WTC11 (cell line): Measurements from ENCODE around the gene ARHGAP26. TPM values are rescaled to one million over a fixed set of nuclear protein-coding genes. Genes with fewer than 3 reads are reported as not detected.

Experiments used
- ATAC-seq: fragments of 200-7000 bp; cut with Tn5 transposase; 2 replicates; pipeline ENCODE4 v1.10.0; 2021; ENCODE audit warnings: mild to moderate bottlenecking, moderate library complexity
- CTCF ChIA-PET: fragments of 300-600 bp; sonication (Branson Sonifier 250); formaldehyde crosslinking; loops from one replicate; lab custom pipeline; 2021; ENCODE audit warnings: antibody characterized with exemption; lab: Charles Lee
- POLR2A ChIA-PET: fragments of 350-600 bp; sonication (Branson Sonifier 250); formaldehyde crosslinking; loops from one replicate; lab custom pipeline; 2021; ENCODE audit warnings: antibody characterized with exemption; lab: Charles Lee
- DNase-seq: peaks from one replicate; pipeline ENCODE4 v3.0.0; 2021; ENCODE audit warnings: low spot score
- H3K27ac Mint-ChIP-seq: 2 replicates; pipeline ENCODE4 v1.8.0; 2021; ENCODE audit warnings: mixed read lengths
- H3K27me3 Mint-ChIP-seq: 2 replicates; pipeline ENCODE4 v1.8.0; 2021; ENCODE audit warnings: low read depth, mild to moderate bottlenecking, moderate library complexity, mixed read lengths
- H3K36me3 Mint-ChIP-seq: 2 replicates; pipeline ENCODE4 v1.8.0; 2021; ENCODE audit warnings: mixed read lengths
- H3K4me1 Mint-ChIP-seq: 2 replicates; pipeline ENCODE4 v1.8.0; 2022; ENCODE audit warnings: mixed read lengths
- H3K4me3 Mint-ChIP-seq: 2 replicates; pipeline ENCODE4 v1.8.0; 2021; ENCODE audit warnings: mild to moderate bottlenecking, moderate library complexity, mixed read lengths
- H3K9me3 Mint-ChIP-seq: 2 replicates; pipeline ENCODE4 v1.8.0; 2021; ENCODE audit warnings: mixed read lengths
- CBFB ChIP-seq: sonication (generic); formaldehyde crosslinking; IDR thresholded peaks from 2 replicates; pipeline ENCODE4 v1.8.1; 2022; ENCODE audit warnings: mild to moderate bottlenecking, low read depth, missing genetic modification reagents
- CDX4 ChIP-seq: fragments of 250-450 bp; sonication (Bioruptor Pico); IDR thresholded peaks from 2 replicates; pipeline ENCODE4 v1.9.0; 2021; ENCODE audit warnings: moderate library complexity, mild to moderate bottlenecking, inconsistent platforms, borderline replicate concordance
- EMX1 ChIP-seq: fragments of 250-450 bp; sonication (Bioruptor Pico); IDR thresholded peaks from 2 replicates; pipeline ENCODE4 v1.8.0; 2021; ENCODE audit warnings: mild to moderate bottlenecking
- ESRRA ChIP-seq: sonication (generic); formaldehyde crosslinking; IDR thresholded peaks from 2 replicates; pipeline ENCODE4 v1.8.1; 2022; ENCODE audit warnings: mild to moderate bottlenecking, missing genetic modification reagents, borderline replicate concordance
- ETV6 ChIP-seq: sonication (generic); formaldehyde crosslinking; IDR thresholded peaks from 2 replicates; pipeline ENCODE4 v1.8.1; 2022; ENCODE audit warnings: mild to moderate bottlenecking, missing genetic modification reagents
- FOXP4 ChIP-seq: sonication (generic); formaldehyde crosslinking; IDR thresholded peaks from 2 replicates; pipeline ENCODE4 v1.8.0; 2022; ENCODE audit warnings: mild to moderate bottlenecking, missing genetic modification reagents
- IRF2 ChIP-seq: sonication (generic); formaldehyde crosslinking; IDR thresholded peaks from 2 replicates; pipeline ENCODE4 v1.8.0; 2022; ENCODE audit warnings: low read depth, missing genetic modification reagents, borderline replicate concordance
- MXD4 ChIP-seq: fragments of 250-450 bp; sonication (Bioruptor Pico); IDR thresholded peaks from 2 replicates; pipeline ENCODE4 v1.8.0; 2021; ENCODE audit warnings: mild to moderate bottlenecking, moderate library complexity, borderline replicate concordance
- RELA ChIP-seq: sonication (generic); formaldehyde crosslinking; IDR thresholded peaks from 2 replicates; pipeline ENCODE4 v1.8.1; 2022; ENCODE audit warnings: missing genetic modification reagents, mild to moderate bottlenecking, borderline replicate concordance
- SOX15 ChIP-seq: fragments of 250-450 bp; sonication (Bioruptor Pico); IDR thresholded peaks from 2 replicates; pipeline ENCODE4 v1.9.0; 2021; ENCODE audit warnings: mild to moderate bottlenecking
- SP1 ChIP-seq: sonication (generic); formaldehyde crosslinking; conservative IDR thresholded peaks from 2 replicates; pipeline ENCODE4 v1.8.1; 2022; ENCODE audit warnings: missing genetic modification reagents
- USF1 ChIP-seq: sonication (generic); formaldehyde crosslinking; IDR thresholded peaks from 2 replicates; pipeline ENCODE4 v1.8.0; 2022; ENCODE audit warnings: mild to moderate bottlenecking, missing genetic modification reagents
- ZNF121 ChIP-seq: sonication (generic); formaldehyde crosslinking; IDR thresholded peaks from 2 replicates; pipeline ENCODE4 v1.8.0; 2023; ENCODE audit warnings: missing genetic modification reagents
- ZNF138 ChIP-seq: sonication (generic); formaldehyde crosslinking; conservative IDR thresholded peaks from 2 replicates; pipeline ENCODE4 v1.8.1; 2022; ENCODE audit warnings: mild to moderate bottlenecking, moderate library complexity, missing genetic modification reagents
- ZNF317 ChIP-seq: sonication (generic); formaldehyde crosslinking; IDR thresholded peaks from 2 replicates; pipeline ENCODE4 v1.8.1; 2023; ENCODE audit warnings: low read depth, mild to moderate bottlenecking, moderate library complexity, missing genetic modification reagents, borderline replicate concordance
- ZNF423 ChIP-seq: fragments of 250-450 bp; sonication (Bioruptor Pico); IDR thresholded peaks from 2 replicates; pipeline ENCODE4 v2.1.2; 2022; ENCODE audit warnings: mild to moderate bottlenecking, moderate library complexity
- ZNF425 ChIP-seq: fragments of 250-450 bp; sonication (Bioruptor Pico); conservative IDR thresholded peaks from 2 replicates; pipeline ENCODE4 v1.9.0; 2021; ENCODE audit warnings: mild to moderate bottlenecking
- ZNF512 ChIP-seq: sonication (generic); formaldehyde crosslinking; IDR thresholded peaks from 2 replicates; pipeline ENCODE4 v1.8.1; 2022; ENCODE audit warnings: missing genetic modification reagents, borderline replicate concordance
- total RNA-seq: library from RNA; stranded (reverse); gene quantifications from 3 replicates; pipeline ENCODE4 v1.2.3, GENCODE V29; 2021
- TF ChIP-seq, protein P1 (sequence below): sonication (generic); formaldehyde crosslinking; IDR thresholded peaks from 2 replicates; pipeline ENCODE4 v1.8.0; 2023; ENCODE audit warnings: mild to moderate bottlenecking, missing genetic modification reagents
- TF ChIP-seq, protein P2 (sequence below): sonication (generic); formaldehyde crosslinking; IDR thresholded peaks from 2 replicates; pipeline ENCODE4 v1.8.0; 2023; ENCODE audit warnings: missing genetic modification reagents

ARHGAP26 gene
- total RNA-seq, 1 experiment from 2014 or later: 22.3 TPM

DNA sequence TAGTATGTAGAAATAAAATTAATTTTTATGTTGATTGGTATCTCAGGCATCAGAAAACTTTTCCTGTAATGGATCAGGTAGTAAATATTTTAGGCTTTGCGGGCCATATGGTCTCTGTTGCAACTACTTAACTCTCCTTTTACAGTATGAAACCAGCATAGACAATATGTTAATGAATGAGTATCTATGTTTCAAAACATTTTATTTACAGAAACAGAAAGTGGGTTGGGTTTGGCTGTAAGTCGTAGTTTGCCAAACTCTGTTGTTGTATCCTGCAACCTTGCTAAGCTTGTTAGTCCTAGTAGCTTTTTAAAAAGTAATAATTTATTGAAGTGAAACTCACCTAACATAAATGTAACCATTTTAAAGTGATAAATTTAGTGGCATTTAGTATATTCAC, 501.3 kb downstream of the ARHGAP26 start:
- Mint-ChIP-seq H3K36me3 (peaks cover 24% of the 10 kb centered on the region), H3K27me3 (no peaks in the 10 kb centered on the region; the same call in 1 of the 2 replicates), H3K27ac (no peak overlapping the region), H3K4me1 (peaks cover 6% of the 10 kb centered on the region), H3K4me3 (no peak overlapping the region), H3K9me3 (peaks cover 33% of the 10 kb centered on the region)
- POLR2A ChIA-PET: no interaction called here
- TF ChIP-seq USF1: no peak
- no peak for TF ChIP-seq ZNF138 (CRISPR knock-in tag)
- TF ChIP-seq RELA (CRISPR knock-in tag): no peak
- no peak for TF ChIP-seq ZNF512
- no peak for TF ChIP-seq ZNF425 (CRISPR knock-in tag)
- no peak for TF ChIP-seq ETV6
- no peak for TF ChIP-seq SP1
- no peak for TF ChIP-seq FOXP4 (CRISPR knock-in tag)
- TF ChIP-seq IRF2 (CRISPR knock-in tag): no peak
- TF ChIP-seq ZNF423 (CRISPR knock-in tag): no peak
- TF ChIP-seq SOX15 (CRISPR knock-in tag): no peak
- ATAC-seq: no peak
- CTCF ChIA-PET: no interaction called here
- no peak for DNase-seq

GRCh38 chr5:143274952-143275351, 504.8 kb downstream of the ARHGAP26 start:
- ChIA-PET CTCF (no interaction called here), POLR2A (no interaction called here)
- H3K4me1 Mint-ChIP-seq: peaks cover 23% of the 10 kb centered on the region
- H3K4me3 Mint-ChIP-seq: no peak overlapping the region
- no peaks in the 10 kb centered on the region; the same call in 1 of the 2 replicates for H3K27me3 Mint-ChIP-seq
- peaks cover under 1% of the 10 kb centered on the region; the same call in 1 of the 2 replicates for H3K9me3 Mint-ChIP-seq
- no peak for TF ChIP-seq ZNF317 (CRISPR knock-in tag)
- TF ChIP-seq CDX4 (CRISPR knock-in tag): no peak
- TF ChIP-seq ZNF512: no peak
- TF ChIP-seq, protein P1, sequence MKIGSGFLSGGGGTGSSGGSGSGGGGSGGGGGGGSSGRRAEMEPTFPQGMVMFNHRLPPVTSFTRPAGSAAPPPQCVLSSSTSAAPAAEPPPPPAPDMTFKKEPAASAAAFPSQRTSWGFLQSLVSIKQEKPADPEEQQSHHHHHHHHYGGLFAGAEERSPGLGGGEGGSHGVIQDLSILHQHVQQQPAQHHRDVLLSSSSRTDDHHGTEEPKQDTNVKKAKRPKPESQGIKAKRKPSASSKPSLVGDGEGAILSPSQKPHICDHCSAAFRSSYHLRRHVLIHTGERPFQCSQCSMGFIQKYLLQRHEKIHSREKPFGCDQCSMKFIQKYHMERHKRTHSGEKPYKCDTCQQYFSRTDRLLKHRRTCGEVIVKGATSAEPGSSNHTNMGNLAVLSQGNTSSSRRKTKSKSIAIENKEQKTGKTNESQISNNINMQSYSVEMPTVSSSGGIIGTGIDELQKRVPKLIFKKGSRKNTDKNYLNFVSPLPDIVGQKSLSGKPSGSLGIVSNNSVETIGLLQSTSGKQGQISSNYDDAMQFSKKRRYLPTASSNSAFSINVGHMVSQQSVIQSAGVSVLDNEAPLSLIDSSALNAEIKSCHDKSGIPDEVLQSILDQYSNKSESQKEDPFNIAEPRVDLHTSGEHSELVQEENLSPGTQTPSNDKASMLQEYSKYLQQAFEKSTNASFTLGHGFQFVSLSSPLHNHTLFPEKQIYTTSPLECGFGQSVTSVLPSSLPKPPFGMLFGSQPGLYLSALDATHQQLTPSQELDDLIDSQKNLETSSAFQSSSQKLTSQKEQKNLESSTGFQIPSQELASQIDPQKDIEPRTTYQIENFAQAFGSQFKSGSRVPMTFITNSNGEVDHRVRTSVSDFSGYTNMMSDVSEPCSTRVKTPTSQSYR: no peak
- TF ChIP-seq MXD4: no peak
- no peak for TF ChIP-seq ZNF121 (CRISPR knock-in tag)
- no peak for TF ChIP-seq ESRRA (CRISPR knock-in tag)
- no peak for TF ChIP-seq SOX15 (CRISPR knock-in tag)
- TF ChIP-seq CBFB (CRISPR knock-in tag): no peak
- TF ChIP-seq EMX1 (CRISPR knock-in tag): no peak
- TF ChIP-seq, protein P2, sequence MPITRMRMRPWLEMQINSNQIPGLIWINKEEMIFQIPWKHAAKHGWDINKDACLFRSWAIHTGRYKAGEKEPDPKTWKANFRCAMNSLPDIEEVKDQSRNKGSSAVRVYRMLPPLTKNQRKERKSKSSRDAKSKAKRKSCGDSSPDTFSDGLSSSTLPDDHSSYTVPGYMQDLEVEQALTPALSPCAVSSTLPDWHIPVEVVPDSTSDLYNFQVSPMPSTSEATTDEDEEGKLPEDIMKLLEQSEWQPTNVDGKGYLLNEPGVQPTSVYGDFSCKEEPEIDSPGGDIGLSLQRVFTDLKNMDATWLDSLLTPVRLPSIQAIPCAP (CRISPR knock-in tag): no peak
- TF ChIP-seq, all 79 proteins: peak for 0
- Mint-ChIP-seq H3K27ac (no peak overlapping the region), H3K36me3 (no peaks in the 10 kb centered on the region)
- DNase-seq: no peak
- no peak for ATAC-seq
